ENCODE data around the gene CLCN4. TPM values are rescaled to one million over a fixed set of nuclear protein-coding genes. Genes with fewer than 3 reads are reported as not detected.

Gene CLCN4
- total and polyA plus RNA-seq, 2 donors (not counting 1 experiment from before 2014, with no cell fraction given): 7.7 to 9.1 TPM

- no peak for ATAC-seq (ENCODE audit: low read depth)
- CTCF ChIA-PET: no interaction called here
- no CpG with 5 or more reads among the region's 3 CpGs for WGBS (ENCODE audit: insufficient coverage)
These were observed 46.8 kb downstream of the CLCN4 start for GRCh38 chrX:10203617-10204016.

GRCh38 chrX:10206317-10206716 lies 49.5 kb downstream of the CLCN4 start:
- POLR2A ChIA-PET: no interaction called here
- CTCF ChIA-PET: interaction anchor here (0.8 kb wide), 1 partner anchor 16 kb away, joined by 4 read pairs; no protein-coding TSS in a partner anchor
- Mint-ChIP-seq H3K9me3 (ENCODE audit: insufficient read depth) (no peaks in the 10 kb centered on the region), H3K27me3 (no peaks in the 10 kb centered on the region), H3K4me1 (peaks cover 14% of the 10 kb centered on the region), H3K27ac (no peak overlapping the region), H3K4me3 (no peak overlapping the region)
- 100% methylated on average over 1 of the region's 9 CpGs for WGBS (ENCODE audit: insufficient coverage)
- Histone ChIP-seq H3K9ac (ENCODE audit: low read length) (no peak overlapping the region), H3K27me3 (replicated peaks in 1 of 4; ENCODE audit: control extremely low read depth in 1 of 4, control insufficient read depth in 3 of 4, insufficient read depth in 4 of 4, low read length in 3 of 4) (no peaks in the 10 kb centered on the region), H3K27ac (ENCODE audit: low read length in 2 of 2) (no peak overlapping the region), H4K20me1 (ENCODE audit: control insufficient read depth, insufficient read depth, low read length, poor library complexity, severe bottlenecking) (no peaks in the 10 kb centered on the region), H3K4me3 (ENCODE audit: control extremely low read depth in 1 of 5, extremely low read depth in 1 of 5, insufficient read depth in 1 of 5, low read depth in 2 of 5, low read length in 4 of 5) (no peak overlapping the region), H3K79me2 (ENCODE audit: control insufficient read depth, insufficient read depth, low read length) (peaks cover 3% of the 10 kb centered on the region), H3K9me3 (ENCODE audit: control extremely low read depth in 1 of 3, control insufficient read depth in 2 of 3, insufficient read depth in 1 of 3, low read length in 2 of 3) (no peaks in the 10 kb centered on the region), H2AFZ (ENCODE audit: insufficient read depth, low read depth, low read length, poor library complexity, severe bottlenecking) (no peak overlapping the region), H3K36me3 (replicated peaks in 1 of 2; ENCODE audit: control extremely low read depth in 1 of 2, control insufficient read depth in 1 of 2, extremely low read depth in 1 of 2, insufficient read depth in 2 of 2, low read length in 1 of 2) (peaks cover 0 to 8% of the 10 kb centered on the region in 2 experiments), H3K4me1 (ENCODE audit: control insufficient read depth in 2 of 2, insufficient read depth in 2 of 2, low read length in 2 of 2) (peaks cover 13 to 14% of the 10 kb centered on the region in 2 donors), H3K4me2 (replicated peaks; ENCODE audit: low read depth, low read length, poor library complexity, severe bottlenecking) (no peak overlapping the region)
- intact Hi-C loops (cut with micrococcal nuclease): no loop called here
- TF ChIP-seq CTCF (IDR thresholded peaks at IDR 0.05) (no peak), EZH2 (IDR thresholded peaks at IDR 0.05; ENCODE audit: borderline replicate concordance, insufficient read depth, low read depth, low read length, poor library complexity, severe bottlenecking) (no peak)
- no peak for ATAC-seq (ENCODE audit: low read depth)
- no peak for DNase-seq

More at GRCh38 chrX:10203617-10204016, 46.8 kb downstream of the CLCN4 start:
- no peak for DNase-seq
- Histone ChIP-seq H3K9me3 (ENCODE audit: control extremely low read depth in 1 of 3, control insufficient read depth in 2 of 3, insufficient read depth in 1 of 3, low read length in 2 of 3) (peaks cover 0 to 10% (median 0%) of the 10 kb centered on the region in 3 donors), H3K36me3 (replicated peaks in 1 of 2; ENCODE audit: control extremely low read depth in 1 of 2, control insufficient read depth in 1 of 2, extremely low read depth in 1 of 2, insufficient read depth in 2 of 2, low read length in 1 of 2) (peaks cover 0 to 8% of the 10 kb centered on the region in 2 experiments), H3K27ac (ENCODE audit: low read length in 2 of 2) (no peak overlapping the region), H3K79me2 (ENCODE audit: control insufficient read depth, insufficient read depth, low read length) (peaks cover under 1% of the 10 kb centered on the region), H4K20me1 (ENCODE audit: control insufficient read depth, insufficient read depth, low read length, poor library complexity, severe bottlenecking) (no peaks in the 10 kb centered on the region), H3K27me3 (replicated peaks in 1 of 4; ENCODE audit: control extremely low read depth in 1 of 4, control insufficient read depth in 3 of 4, insufficient read depth in 4 of 4, low read length in 3 of 4) (no peaks in the 10 kb centered on the region), H3K4me1 (ENCODE audit: control insufficient read depth in 2 of 2, insufficient read depth in 2 of 2, low read length in 2 of 2) (peaks cover 35% of the 10 kb centered on the region in 2 donors), H3K4me2 (replicated peaks; ENCODE audit: low read depth, low read length, poor library complexity, severe bottlenecking) (no peak overlapping the region), H3K4me3 (ENCODE audit: control extremely low read depth in 1 of 5, extremely low read depth in 1 of 5, insufficient read depth in 1 of 5, low read depth in 2 of 5, low read length in 4 of 5) (no peak overlapping the region), H3K9ac (ENCODE audit: low read length) (no peak overlapping the region), H2AFZ (ENCODE audit: insufficient read depth, low read depth, low read length, poor library complexity, severe bottlenecking) (no peak overlapping the region)
- H3K27me3 Mint-ChIP-seq: no peaks in the 10 kb centered on the region
- intact Hi-C loops (cut with micrococcal nuclease): no loop called here
- H3K4me3 Mint-ChIP-seq: no peak overlapping the region
- peak overlapping the region; percentile 37 for H3K27ac Mint-ChIP-seq
- TF ChIP-seq EZH2 (IDR thresholded peaks at IDR 0.05; ENCODE audit: borderline replicate concordance, insufficient read depth, low read depth, low read length, poor library complexity, severe bottlenecking) (no peak), CTCF (IDR thresholded peaks at IDR 0.05) (no peak)
- POLR2A ChIA-PET: no interaction called here
- no peaks in the 10 kb centered on the region for H3K9me3 Mint-ChIP-seq (ENCODE audit: insufficient read depth)
- H3K4me1 Mint-ChIP-seq: peaks cover 26% of the 10 kb centered on the region
